Parathyroid adenoma (tissue), 2 donors: ENCODE results near the gene ELP4.

Source experiments
- H2AFZ ChIP-seq: fragments of 300-600 bp; sonication (generic); one replicate; pipeline ENCODE4 v1.7.0; 2017; ENCODE audit warnings: antibody characterized with exemption, mild to moderate bottlenecking
- H3K27ac ChIP-seq: fragments of 300-600 bp; sonication (generic); one replicate; pipeline ENCODE4 v1.7.0; 2017
- H3K27me3 ChIP-seq: fragments of 300-600 bp; sonication (generic); one replicate; pipeline ENCODE4 v1.7.0; 2017; ENCODE audit warnings: low read length; ENCODE audit not compliant: control insufficient read depth, insufficient read depth
- H3K36me3 ChIP-seq: fragments of 300-600 bp; sonication (generic); one replicate; pipeline ENCODE4 v1.7.0; 2017; ENCODE audit warnings: low read length; ENCODE audit not compliant: control insufficient read depth, insufficient read depth
- H3K4me1 ChIP-seq: fragments of 300-600 bp; sonication (generic); one replicate; pipeline ENCODE4 v1.7.0; 2017; ENCODE audit warnings: control low read depth
- H3K4me2 ChIP-seq: fragments of 300-600 bp; sonication (generic); one replicate; pipeline ENCODE4 v1.7.0; 2017; ENCODE audit warnings: low read length
- H3K4me3 ChIP-seq: fragments of 300-600 bp; sonication (generic); one replicate; pipeline ENCODE4 v1.7.0; 2017; ENCODE audit warnings: low read depth, low read length
- H3K79me2 ChIP-seq: fragments of 300-600 bp; sonication (generic); one replicate; pipeline ENCODE4 v1.7.0; 2017; ENCODE audit warnings: control low read depth
- H3K9ac ChIP-seq: fragments of 300-600 bp; sonication (generic); one replicate; pipeline ENCODE4 v1.7.0; 2017; ENCODE audit warnings: mild to moderate bottlenecking
- H3K9me3 ChIP-seq: fragments of 300-600 bp; sonication (generic); one replicate; pipeline ENCODE4 v1.7.0; 2017; ENCODE audit warnings: low read length; ENCODE audit not compliant: control insufficient read depth
- TF ChIP-seq, protein P1 (sequence below): fragments of 300-600 bp; sonication (generic); IDR thresholded peaks from one replicate; pipeline ENCODE4 v1.7.0; 2017; ENCODE audit warnings: antibody characterized with exemption, mild to moderate bottlenecking
- donor health status: primary hyperparathyroidism.

ELP4 gene

DNA sequence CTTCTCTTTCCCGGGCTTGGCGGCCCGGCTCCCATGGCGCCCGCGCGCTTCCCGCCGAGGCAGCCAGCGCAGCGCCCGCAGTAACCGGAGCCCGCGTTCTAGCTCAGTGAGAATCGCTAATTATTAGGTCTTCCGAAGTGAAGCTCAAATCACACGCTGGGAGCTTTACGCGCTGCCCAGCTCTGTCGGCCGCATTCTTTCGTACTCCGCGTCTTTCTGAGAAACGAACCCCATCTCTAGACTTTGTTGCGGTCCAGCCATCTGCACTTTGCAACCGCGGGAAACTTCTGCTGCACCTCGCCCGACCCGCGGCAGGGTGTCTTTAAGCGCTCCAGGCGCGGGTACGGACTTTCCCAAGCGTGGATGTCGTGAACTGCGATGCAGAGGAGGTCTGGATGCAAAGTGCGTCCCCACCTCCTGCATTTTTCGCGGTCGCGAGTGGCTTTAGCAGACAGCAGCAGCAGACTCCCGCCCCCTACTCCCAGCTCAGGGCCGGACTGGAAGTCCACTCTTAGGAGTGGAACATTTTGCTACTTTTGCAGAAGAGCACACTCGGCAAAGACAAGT is 307.6 kb downstream of the ELP4 start:
- Histone ChIP-seq H3K4me3 (no peak overlapping the region), H3K4me1 (no peaks in the 10 kb centered on the region), H3K79me2 (no peaks in the 10 kb centered on the region), H3K4me2 (no peak overlapping the region), H2AFZ (no peak overlapping the region), H3K27ac (no peak overlapping the region), H3K9me3 (no peaks in the 10 kb centered on the region), H3K36me3 (no peaks in the 10 kb centered on the region), H3K9ac (no peak overlapping the region), H3K27me3 (peaks cover 13% of the 10 kb centered on the region)
- TF ChIP-seq, protein P1, sequence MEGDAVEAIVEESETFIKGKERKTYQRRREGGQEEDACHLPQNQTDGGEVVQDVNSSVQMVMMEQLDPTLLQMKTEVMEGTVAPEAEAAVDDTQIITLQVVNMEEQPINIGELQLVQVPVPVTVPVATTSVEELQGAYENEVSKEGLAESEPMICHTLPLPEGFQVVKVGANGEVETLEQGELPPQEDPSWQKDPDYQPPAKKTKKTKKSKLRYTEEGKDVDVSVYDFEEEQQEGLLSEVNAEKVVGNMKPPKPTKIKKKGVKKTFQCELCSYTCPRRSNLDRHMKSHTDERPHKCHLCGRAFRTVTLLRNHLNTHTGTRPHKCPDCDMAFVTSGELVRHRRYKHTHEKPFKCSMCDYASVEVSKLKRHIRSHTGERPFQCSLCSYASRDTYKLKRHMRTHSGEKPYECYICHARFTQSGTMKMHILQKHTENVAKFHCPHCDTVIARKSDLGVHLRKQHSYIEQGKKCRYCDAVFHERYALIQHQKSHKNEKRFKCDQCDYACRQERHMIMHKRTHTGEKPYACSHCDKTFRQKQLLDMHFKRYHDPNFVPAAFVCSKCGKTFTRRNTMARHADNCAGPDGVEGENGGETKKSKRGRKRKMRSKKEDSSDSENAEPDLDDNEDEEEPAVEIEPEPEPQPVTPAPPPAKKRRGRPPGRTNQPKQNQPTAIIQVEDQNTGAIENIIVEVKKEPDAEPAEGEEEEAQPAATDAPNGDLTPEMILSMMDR, result no peak

DNA sequence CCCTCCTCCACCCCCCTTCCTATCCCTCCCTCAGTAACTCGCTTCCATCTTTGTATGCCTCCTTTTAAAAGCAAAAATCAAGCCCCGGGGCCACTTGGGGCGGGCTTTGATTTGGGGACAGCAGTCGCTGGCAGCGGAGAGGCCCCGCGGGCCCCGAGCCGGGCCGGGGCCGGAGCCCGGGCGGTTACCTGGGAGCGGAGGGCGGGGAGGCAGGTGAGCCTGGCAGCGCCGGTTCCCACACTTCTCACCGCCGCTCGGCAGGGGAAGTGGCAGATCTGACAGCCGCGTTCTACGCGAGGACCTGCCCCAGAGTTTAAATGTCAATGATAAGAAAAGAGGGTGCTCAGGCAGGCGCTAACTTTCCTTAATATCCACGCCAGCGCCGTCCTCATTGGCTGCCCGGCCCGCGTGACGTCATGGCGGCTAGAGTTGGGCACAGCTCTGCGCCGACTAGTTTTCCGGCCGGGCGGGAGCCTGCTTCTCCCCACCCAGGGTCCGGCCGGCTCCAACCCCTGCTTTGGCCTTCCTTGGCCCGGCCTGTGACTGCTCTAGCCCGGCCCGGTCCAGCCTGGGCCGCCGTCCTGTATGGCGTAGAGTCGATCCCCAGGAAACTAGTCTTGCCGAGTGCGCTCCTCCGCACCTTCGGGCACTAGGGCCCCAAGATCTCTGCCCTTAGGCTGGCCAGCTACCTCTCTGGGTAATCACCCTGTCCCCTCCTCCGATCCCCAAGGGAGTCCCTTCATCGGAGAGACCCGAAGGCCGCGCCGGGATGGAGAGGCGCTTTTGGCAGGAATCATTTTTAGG is 308.3 kb downstream of the ELP4 start:
- Histone ChIP-seq H3K79me2 (no peaks in the 10 kb centered on the region), H3K9ac (no peak overlapping the region), H3K36me3 (no peaks in the 10 kb centered on the region), H3K4me2 (no peak overlapping the region), H3K4me3 (no peak overlapping the region), H3K9me3 (no peaks in the 10 kb centered on the region), H3K4me1 (no peaks in the 10 kb centered on the region), H3K27me3 (peaks cover 13% of the 10 kb centered on the region), H2AFZ (no peak overlapping the region), H3K27ac (no peak overlapping the region)
- TF ChIP-seq, protein P1, result no peak

DNA sequence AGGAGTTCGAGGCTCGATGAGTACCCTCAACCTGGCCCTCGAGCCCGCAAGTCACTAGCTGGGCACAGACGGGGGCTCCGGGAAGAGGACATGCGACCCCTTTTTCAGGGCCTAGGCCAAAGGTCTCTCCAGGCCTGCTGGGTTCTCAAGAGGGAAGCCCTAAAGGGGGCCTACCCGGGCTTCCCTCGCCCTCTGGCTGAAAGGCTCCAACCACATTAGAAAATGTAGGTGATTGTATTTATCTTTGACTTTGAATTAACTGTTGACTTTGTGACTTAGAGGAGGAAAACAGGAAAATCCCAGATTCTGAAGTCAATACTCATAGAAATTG is 308.8 kb downstream of the ELP4 start:
- no peaks in the 10 kb centered on the region for H3K9me3 ChIP-seq
- H3K36me3 ChIP-seq, result no peaks in the 10 kb centered on the region
- H3K27ac ChIP-seq, result no peak overlapping the region
- TF ChIP-seq, protein P1, result no peak
- H3K27me3 ChIP-seq, result peaks cover 13% of the 10 kb centered on the region
- H2AFZ ChIP-seq, result no peak overlapping the region
- no peak overlapping the region for H3K4me3 ChIP-seq
- no peaks in the 10 kb centered on the region for H3K79me2 ChIP-seq
- H3K4me1 ChIP-seq, result no peaks in the 10 kb centered on the region
- H3K9ac ChIP-seq, result no peak overlapping the region
- H3K4me2 ChIP-seq, result no peak overlapping the region

DNA sequence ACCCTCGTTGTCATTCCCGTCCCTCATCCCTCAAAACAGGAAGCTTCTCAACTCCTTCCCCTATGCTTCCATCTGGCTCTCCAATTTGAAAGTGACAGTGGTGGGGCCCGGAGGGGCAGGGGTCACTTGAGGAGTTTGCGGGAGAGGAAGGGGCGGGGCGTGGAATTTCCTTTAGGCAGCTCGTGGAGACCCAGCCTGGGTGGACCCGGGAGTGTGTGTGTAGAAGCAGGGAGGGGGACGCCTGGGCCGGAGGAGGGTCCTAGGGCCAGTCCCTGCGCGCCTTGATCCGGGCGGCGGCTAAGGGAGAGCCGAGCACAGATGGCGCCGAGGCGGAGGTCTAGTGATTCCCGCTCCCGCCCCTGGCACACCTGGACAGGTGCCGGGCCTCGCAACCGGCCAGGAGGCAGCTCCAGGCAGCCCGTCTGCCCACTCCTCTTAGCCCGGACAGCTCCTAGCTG is 309.3 kb downstream of the ELP4 start:
- no peak overlapping the region for H3K4me2 ChIP-seq
- H3K9me3 ChIP-seq, result no peaks in the 10 kb centered on the region
- H3K79me2 ChIP-seq, result no peaks in the 10 kb centered on the region
- H3K27ac ChIP-seq, result no peak overlapping the region
- no peaks in the 10 kb centered on the region for H3K4me1 ChIP-seq
- H2AFZ ChIP-seq, result no peak overlapping the region
- H3K36me3 ChIP-seq, result no peaks in the 10 kb centered on the region
- TF ChIP-seq, protein P1, result no peak
- H3K27me3 ChIP-seq, result peaks cover 13% of the 10 kb centered on the region
- H3K4me3 ChIP-seq, result no peak overlapping the region
- no peak overlapping the region for H3K9ac ChIP-seq
